Measurements from ENCODE around the gene RELN.
"Not testable (repeated sequence)": the region's sequence is repeated elsewhere in the genome, so short reads cannot be mapped to it uniquely, and the experiment has no call there.

RELN gene

GRCh38 chr7:103940382-103941268 is 48.8 kb downstream of the RELN start:
- DNase-seq = no peak

GRCh38 chr7:103937680-103938079 is 51.8 kb downstream of the RELN start:
- no peak for DNase-seq

- no peak for DNase-seq
Observed at GRCh38 chr7:103936558-103936957, 52.9 kb downstream of the RELN start.

GRCh38 chr7:103934508-103934907 is 55.0 kb downstream of the RELN start:
- DNase-seq = no peak

GRCh38 chr7:103932389-103932788 is 57.1 kb downstream of the RELN start:
- no peak for DNase-seq

GRCh38 chr7:103929901-103930311 is 59.6 kb downstream of the RELN start:
- no peak for DNase-seq

GRCh38 chr7:103928581-103928980 is 60.9 kb downstream of the RELN start:
- DNase-seq = no peak

- no peak for DNase-seq
Observed at GRCh38 chr7:103924184-103924583, 65.3 kb downstream of the RELN start.

GRCh38 chr7:103922407-103922806 is 67.1 kb downstream of the RELN start:
- DNase-seq = no peak

GRCh38 chr7:103921692-103922091 is 67.8 kb downstream of the RELN start:
- no peak for DNase-seq

GRCh38 chr7:103919272-103919868 is 70.1 kb downstream of the RELN start:
- no peak for DNase-seq

- DNase-seq = no peak
Observed at GRCh38 chr7:103918631-103919271, 70.7 kb downstream of the RELN start.

GRCh38 chr7:103915680-103916357 is 73.6 kb downstream of the RELN start:
- DNase-seq = no peak

GRCh38 chr7:103914147-103914899 is 75.1 kb downstream of the RELN start:
- DNase-seq = no peak

GRCh38 chr7:103912891-103913605 is 76.4 kb downstream of the RELN start:
- no peak for DNase-seq

GRCh38 chr7:103911015-103911414 is 78.4 kb downstream of the RELN start:
- DNase-seq = not testable (repeated sequence)

- DNase-seq = no peak
Observed at GRCh38 chr7:103905997-103906396, 83.5 kb downstream of the RELN start.

- DNase-seq = no peak
Observed at GRCh38 chr7:103902917-103903316, 86.5 kb downstream of the RELN start.

- not testable (repeated sequence) for DNase-seq
Observed at GRCh38 chr7:103896826-103897225, 92.6 kb downstream of the RELN start.

- no peak for DNase-seq
Observed at GRCh38 chr7:103894656-103895596, 94.5 kb downstream of the RELN start.

GRCh38 chr7:103893350-103893749 is 96.1 kb downstream of the RELN start:
- DNase-seq = no peak
